IPS-11a (cell line): ENCODE data around the gene XIRP2.
"Not testable (repeated sequence)": the region's sequence is repeated elsewhere in the genome, so short reads cannot be mapped to it uniquely, and the experiment has no call there.

Experiments
- H3K4me3 ChIP-seq: one replicate; pipeline ENCODE4 v1.5.1; 2013; ENCODE audit warnings: low read depth, low read length, control low read depth

Gene XIRP2

GRCh38 chr2:167028503-167028902 is 140.2 kb downstream of the XIRP2 start:
- H3K4me3 ChIP-seq = no peak overlapping the region

GRCh38 chr2:167034976-167035375 is 146.7 kb downstream of the XIRP2 start:
- not testable (repeated sequence) for H3K4me3 ChIP-seq

DNA sequence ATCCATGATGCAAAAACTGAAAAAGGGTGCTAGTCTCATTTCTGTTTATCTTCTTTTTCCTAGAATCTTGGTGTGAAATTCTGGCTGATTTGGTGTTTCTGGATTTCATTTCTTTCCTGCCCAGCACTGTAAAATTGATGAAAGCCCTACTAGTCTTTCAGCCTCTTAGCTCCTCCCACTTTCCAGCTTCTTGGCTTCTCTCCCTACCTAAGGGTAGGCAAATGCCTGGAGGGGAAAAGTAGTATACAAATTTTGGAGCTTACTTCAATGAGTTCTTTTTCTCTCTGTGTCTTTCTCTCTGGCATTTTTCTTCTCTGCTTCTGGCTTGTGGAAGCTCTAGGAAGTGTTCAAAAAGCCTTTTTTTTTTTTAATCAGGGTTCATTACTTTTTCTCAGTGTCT is 160.5 kb downstream of the XIRP2 start:
- no peak overlapping the region for H3K4me3 ChIP-seq

DNA sequence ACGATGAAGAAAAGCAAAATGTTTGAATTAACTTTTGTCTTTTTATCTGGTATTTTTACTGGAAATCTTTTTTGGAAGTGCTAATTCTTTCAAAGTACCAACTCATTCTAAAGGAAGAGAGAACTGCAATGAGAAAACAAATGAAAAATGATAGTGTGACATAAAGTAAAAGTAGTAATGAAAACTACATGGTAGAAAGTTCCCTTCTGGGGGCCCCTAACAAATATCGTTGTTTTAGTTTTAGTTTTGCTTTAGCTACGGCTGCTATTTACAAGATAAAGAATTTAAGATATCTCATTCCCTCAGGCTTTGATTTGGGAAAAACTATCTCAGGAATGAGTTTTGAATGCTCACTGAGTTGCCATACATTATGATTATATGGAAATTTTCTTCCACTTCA is 161.4 kb downstream of the XIRP2 start:
- no peak overlapping the region for H3K4me3 ChIP-seq

DNA sequence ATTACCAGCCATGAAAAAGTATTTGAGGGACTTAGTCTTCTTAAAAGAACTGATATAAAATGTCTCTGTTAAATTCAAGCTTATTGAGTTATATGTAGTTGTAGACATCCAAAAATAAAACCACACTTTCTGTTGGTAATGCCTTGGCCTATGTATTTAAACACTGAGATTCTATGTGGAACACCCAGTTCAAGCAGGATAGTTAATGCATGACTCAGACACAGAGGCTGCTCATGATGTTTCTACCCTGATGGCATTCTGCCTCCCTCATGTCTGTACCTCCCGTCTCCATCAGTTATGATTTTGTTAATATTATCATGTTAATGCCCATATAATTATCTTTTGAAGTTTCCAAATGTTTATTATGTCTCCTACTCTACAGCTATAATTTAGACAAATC is 164.5 kb downstream of the XIRP2 start:
- no peak overlapping the region for H3K4me3 ChIP-seq

DNA sequence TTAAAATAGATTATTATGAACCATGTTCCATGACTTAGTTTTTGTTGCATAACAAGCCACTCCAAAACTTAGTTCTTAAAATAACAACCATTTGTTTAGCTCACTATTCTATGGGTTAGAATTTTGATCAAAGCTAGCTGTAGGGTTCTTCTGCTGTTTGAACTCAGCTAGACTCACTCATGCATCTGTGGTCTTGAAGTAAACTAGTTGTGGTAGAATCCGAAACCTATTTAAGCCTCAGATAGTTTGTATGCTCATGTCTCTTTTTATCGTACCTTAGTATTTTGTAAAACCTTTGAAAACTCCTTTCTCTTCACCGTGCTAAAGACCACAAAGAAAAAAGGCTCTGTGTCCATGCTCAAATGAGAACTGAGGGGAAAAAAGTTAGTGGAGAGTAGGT is 166.6 kb downstream of the XIRP2 start:
- H3K4me3 ChIP-seq = no peak overlapping the region

DNA sequence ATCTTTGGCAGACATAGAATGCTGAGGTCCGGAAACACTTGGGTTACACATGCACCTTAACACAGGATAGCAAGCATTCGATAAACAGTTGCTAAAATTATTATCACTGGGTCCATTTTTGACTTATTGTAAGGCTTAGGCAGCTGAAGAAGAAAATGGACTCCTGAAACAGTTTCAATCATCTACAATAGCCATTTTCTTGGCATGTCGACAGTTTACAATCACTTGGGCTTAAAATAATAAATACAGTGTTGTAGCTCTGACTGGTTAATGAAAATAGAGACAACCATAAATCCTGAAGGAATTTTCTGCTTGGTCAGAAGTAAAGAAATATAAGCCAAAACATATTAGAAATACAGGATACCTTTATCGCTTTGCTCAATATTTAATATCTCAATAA is 169.2 kb downstream of the XIRP2 start:
- no peak overlapping the region for H3K4me3 ChIP-seq

DNA sequence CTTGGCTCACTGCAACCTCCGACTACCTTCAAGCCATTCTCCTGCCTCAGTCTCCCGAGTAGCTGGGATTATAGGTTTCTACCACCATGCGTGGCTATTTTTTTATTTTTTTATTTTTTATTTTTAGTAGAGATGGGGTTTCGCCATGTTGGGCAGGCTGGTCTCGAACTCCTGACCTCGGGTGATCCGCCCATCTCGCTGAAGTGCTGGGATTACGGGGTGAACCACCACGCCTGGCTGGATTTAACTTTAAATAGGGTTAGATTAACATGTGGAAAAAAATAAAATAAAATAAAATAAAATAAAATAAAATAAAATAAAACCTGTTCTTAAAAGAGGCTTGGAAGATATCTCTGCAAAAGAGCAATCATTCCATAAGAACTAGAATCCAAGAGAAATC is 170.9 kb downstream of the XIRP2 start:
- no peak overlapping the region for H3K4me3 ChIP-seq

DNA sequence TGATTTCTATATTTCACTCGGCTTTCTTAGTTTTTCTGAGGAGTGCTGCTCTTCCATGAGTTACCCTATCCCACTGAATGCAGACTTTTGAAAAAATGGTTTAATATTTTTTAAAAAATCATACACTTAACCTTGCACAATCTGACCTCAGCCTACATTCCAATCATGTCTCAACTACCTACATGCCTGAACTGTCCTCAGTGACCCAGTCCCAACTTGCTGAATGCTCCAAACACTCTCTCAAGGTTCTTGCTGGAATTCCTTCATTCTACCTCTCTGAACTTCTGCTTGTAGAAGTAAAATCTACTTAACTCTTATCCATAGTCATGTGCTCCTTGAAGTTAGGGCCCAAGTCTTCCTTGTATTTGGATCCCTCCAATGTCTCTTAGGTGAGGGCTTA is 181.6 kb downstream of the XIRP2 start:
- H3K4me3 ChIP-seq = no peak overlapping the region

- not testable (repeated sequence) for H3K4me3 ChIP-seq
Measured at GRCh38 chr2:167075708-167076107, 187.4 kb downstream of the XIRP2 start.

GRCh38 chr2:167098931-167099330 is 210.7 kb downstream of the XIRP2 start:
- H3K4me3 ChIP-seq = not testable (repeated sequence)

GRCh38 chr2:167100506-167100905 is 212.2 kb downstream of the XIRP2 start:
- H3K4me3 ChIP-seq = no peak overlapping the region

GRCh38 chr2:167103028-167103756 is 214.9 kb downstream of the XIRP2 start:
- no peak overlapping the region for H3K4me3 ChIP-seq

GRCh38 chr2:167103757-167104133 is 215.5 kb downstream of the XIRP2 start:
- no peak overlapping the region for H3K4me3 ChIP-seq

GRCh38 chr2:167104691-167105090 is 216.4 kb downstream of the XIRP2 start:
- H3K4me3 ChIP-seq = no peak overlapping the region

- H3K4me3 ChIP-seq = not testable (repeated sequence)
Measured at GRCh38 chr2:167109682-167110081, 221.4 kb downstream of the XIRP2 start.

GRCh38 chr2:167110345-167110744 is 222.1 kb downstream of the XIRP2 start:
- H3K4me3 ChIP-seq = no peak overlapping the region

GRCh38 chr2:167114018-167114417 is 225.7 kb downstream of the XIRP2 start:
- no peak overlapping the region for H3K4me3 ChIP-seq

DNA sequence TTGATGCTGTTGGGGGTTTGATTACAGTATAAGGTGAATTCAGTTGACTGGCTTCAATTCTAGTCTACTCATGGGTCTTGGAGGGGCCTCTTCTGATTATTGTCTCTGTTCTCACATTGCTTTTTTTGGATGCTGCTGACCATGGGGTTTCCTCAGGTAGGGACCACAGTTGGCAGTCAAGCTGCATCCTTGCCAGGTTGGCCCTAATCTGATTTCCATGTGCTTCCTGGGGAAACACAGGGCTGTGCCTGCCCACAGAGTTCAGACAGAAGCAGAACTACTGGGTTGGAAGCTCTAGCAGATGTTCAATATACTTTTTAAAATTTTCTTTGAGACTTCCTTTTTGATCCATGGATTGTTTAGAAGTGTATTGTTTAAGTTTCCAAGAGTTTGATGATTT is 227.3 kb downstream of the XIRP2 start:
- no peak overlapping the region for H3K4me3 ChIP-seq

- H3K4me3 ChIP-seq = no peak overlapping the region
Measured at GRCh38 chr2:167122389-167122788, 234.1 kb downstream of the XIRP2 start.

- H3K4me3 ChIP-seq = no peak overlapping the region
Measured at GRCh38 chr2:167126165-167126564, 237.9 kb downstream of the XIRP2 start.

- no peak overlapping the region for H3K4me3 ChIP-seq
Measured at GRCh38 chr2:167127135-167127534, 238.9 kb downstream of the XIRP2 start.

DNA sequence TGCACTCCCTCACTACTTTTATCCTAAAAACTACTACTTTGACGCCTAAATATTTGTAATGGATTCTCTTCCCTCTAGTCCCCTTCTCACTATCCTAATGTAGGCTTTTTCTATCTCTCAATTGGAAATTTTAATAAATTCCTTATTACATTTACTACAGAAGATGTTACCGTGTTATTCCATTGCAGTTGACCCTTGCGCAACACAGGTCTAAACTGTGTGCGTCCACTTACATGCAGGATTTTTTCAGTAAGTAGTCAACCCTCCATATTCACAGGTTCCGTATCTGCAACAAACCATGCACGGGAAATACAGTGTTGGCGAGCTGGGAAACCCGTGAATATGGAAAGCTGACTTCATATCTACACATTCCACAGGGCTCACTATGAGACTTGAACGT is 239.8 kb downstream of the XIRP2 start:
- no peak overlapping the region for H3K4me3 ChIP-seq
